Cortex of kidney (tissue), 1 donor: ENCODE measurements around the gene HAUS7.

Experiments used
- DNase-seq: peaks from one replicate; lab custom pipeline; 2025; lab: John Stamatoyannopoulos, UW

HAUS7 gene

GRCh38 chrX:153499341-153499740 lies 29.0 kb upstream of the HAUS7 start:
- no peak for DNase-seq

- no peak for DNase-seq
Measured at GRCh38 chrX:153498453-153498852, 28.1 kb upstream of the HAUS7 start.

GRCh38 chrX:153496590-153496959 lies 26.2 kb upstream of the HAUS7 start:
- no peak for DNase-seq

- no peak for DNase-seq
Measured at GRCh38 chrX:153495903-153496589, 25.7 kb upstream of the HAUS7 start.

GRCh38 chrX:153495362-153495751 lies 25.0 kb upstream of the HAUS7 start:
- no peak for DNase-seq

- no peak for DNase-seq
Measured at GRCh38 chrX:153494541-153495361, 24.4 kb upstream of the HAUS7 start, which contains the start of gene BGN. Gene BGN, plus strand, starts transcription at chrX:153494980. Its CDS starts 9,652 bp downstream, at chrX:153504632.

GRCh38 chrX:153494061-153494460 lies 23.7 kb upstream of the HAUS7 start:
- DNase-seq, result no peak

DNA sequence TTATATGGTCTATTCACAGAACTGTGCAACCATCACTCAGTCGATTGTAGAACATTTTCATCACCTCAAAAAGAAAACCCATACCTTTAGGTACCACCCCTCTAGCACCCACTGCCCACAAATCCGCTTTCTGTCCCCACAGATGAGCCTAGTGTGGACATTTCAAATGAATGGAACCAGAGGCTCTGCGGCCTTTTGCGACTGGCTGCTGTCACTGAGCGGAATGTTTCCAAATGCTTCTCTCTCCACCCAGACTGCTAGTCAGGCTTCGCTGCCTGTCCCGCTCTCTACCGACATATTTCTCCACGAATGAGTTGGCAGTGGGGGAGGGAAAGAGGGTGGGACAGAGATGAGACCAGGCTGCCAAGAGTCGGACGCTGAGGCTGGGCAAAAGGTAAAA lies 22.7 kb upstream of the HAUS7 start:
- DNase-seq, result no peak

DNA sequence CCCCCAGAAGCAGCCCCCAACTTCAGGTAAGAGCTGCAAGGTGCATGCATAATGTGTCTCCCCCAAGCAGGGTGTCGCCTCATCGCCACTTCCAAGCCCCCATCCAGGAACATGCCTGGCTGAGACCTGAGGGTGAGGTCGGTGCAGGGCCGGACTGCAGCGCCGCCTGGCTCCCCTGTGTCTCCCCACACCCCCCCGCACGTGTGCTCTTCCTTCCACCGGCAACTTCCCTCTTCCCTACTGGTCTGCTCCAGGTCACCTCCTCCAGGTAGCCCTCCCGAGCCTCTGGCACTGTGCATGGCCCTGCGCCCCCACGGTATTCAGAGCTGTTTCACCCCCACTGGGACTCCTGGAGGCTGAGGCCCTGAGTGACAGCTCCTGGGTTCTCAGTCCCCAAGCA lies 22.2 kb upstream of the HAUS7 start:
- no peak for DNase-seq

DNA sequence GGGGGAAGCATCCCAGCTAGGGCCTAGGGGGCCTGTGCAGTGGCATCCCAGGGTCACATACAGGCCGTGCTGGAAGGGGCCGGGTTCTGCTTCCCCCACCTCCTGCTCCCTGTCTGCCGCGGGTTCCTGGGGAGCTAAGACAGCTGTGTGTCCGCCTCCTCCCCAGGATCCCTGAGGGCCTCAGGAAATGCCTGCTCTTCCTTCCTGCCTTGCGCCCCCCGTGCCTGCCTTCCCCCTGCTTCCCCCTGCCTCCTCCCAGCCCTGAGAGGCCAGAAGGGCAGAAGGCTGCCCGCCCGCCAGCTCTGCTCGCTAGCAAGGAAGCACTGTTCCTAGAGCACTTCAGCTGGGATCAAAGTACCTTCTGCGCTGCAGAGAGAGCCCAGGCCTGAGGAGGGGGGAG lies 21.5 kb upstream of the HAUS7 start:
- no peak for DNase-seq

GRCh38 chrX:153491351-153491914 lies 21.1 kb upstream of the HAUS7 start:
- DNase-seq, result no peak

GRCh38 chrX:153490217-153490930 lies 20.0 kb upstream of the HAUS7 start:
- no peak for DNase-seq

GRCh38 chrX:153488231-153488914 lies 18.0 kb upstream of the HAUS7 start:
- no peak for DNase-seq

- DNase-seq, result no peak
Measured at GRCh38 chrX:153487590-153488071, 17.3 kb upstream of the HAUS7 start.

GRCh38 chrX:153486171-153486570 lies 15.8 kb upstream of the HAUS7 start:
- no peak for DNase-seq

DNA sequence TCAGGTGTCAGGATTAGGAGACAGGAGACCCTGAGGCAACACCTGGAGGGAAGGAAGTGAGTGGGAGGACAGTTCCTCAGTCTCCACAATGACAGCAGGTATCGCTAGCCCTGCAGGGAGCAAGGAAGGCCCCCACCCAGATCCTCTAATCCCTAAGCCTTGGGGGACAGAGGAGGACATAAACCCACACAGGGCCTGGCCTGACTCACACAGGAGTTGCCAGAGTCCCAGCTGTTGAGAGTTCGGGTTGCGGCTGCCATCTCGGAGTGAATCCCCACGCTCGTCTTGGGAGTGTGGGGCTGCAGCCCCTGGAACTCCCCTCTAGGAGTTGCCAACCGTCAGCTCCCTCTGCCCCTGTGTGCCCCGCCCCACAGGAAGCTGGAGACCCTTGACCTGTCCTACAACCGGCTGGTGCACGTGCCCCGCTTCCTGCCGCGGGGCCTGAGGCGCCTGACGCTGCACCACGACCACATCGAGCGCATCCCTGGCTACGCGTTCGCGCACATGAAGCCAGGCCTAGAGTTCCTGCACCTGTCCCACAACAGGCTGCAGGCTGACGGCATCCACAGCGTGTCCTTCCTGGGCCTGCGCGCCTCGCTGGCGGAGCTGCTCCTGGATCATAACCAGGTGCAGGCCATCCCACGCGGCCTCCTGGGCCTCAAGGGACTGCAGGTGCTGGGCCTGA lies 15.2 kb upstream of the HAUS7 start:
- no peak for DNase-seq

GRCh38 chrX:153482376-153483015 lies 12.1 kb upstream of the HAUS7 start:
- DNase-seq, result no peak

- no peak for DNase-seq
Measured at GRCh38 chrX:153481043-153481442, 10.7 kb upstream of the HAUS7 start.

DNA sequence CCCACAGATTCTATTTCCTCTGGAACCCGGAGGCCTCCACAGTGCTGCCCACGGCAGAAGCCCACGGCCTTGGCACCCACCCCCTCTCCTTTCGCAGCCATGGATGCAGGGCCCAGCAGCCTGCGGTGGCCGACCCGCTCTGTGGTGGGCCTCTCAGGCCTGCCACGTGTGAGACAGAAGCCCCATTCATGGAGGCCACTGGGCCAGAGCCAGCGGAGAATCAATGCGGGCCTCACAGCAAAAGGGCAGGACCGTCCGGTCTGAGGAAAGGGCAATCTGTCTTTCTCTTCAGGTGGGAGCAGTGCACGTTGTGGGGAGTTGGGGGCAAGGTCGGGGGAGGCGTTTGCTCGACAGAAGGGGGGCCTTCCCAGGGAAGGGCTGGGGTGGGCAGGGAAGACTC lies 8.4 kb upstream of the HAUS7 start:
- DNase-seq, result no peak

- no peak for DNase-seq
Measured at GRCh38 chrX:153477901-153478300, 7.5 kb upstream of the HAUS7 start.
